GM10266 (cell line): ENCODE measurements around the gene MBD6.
A peak's percentile ranks its signal among the peaks of the same experiment; 100 is the strongest.

Experiments
- DNase-seq: peaks from one replicate; pipeline ENCODE4 v3.0.0; 2012; ENCODE audit errors: extremely low spot score
- CTCF ChIP-seq: IDR thresholded peaks from 2 replicates; pipeline ENCODE4 v1.5.1; 2012; ENCODE audit warnings: mild to moderate bottlenecking, low read depth; ENCODE audit not compliant: control insufficient read depth, insufficient read depth; ENCODE audit errors: missing control alignments

Gene MBD6

GRCh38 chr12:57549909-57550640 is 27.5 kb downstream of the MBD6 start, which contains the start of gene KIF5A:
Gene KIF5A (plus strand): TSS chr12:57550044. CDS start chr12:57550272, 228 bp downstream.
- peak; percentile 19 for TF ChIP-seq CTCF
- peak; percentile 73 for DNase-seq

- TF ChIP-seq CTCF, result no peak
Measured at GRCh38 chr12:57550641-57551549, 28.3 kb downstream of the MBD6 start.

GRCh38 chr12:57551637-57552305 is 29.1 kb downstream of the MBD6 start:
- TF ChIP-seq CTCF, result no peak
- no peak for DNase-seq

More at GRCh38 chr12:57550641-57551549, 28.3 kb downstream of the MBD6 start:
- no peak for DNase-seq

- no peak for DNase-seq
- no peak for TF ChIP-seq CTCF
Measured at GRCh38 chr12:57552306-57552651, 29.7 kb downstream of the MBD6 start.

GRCh38 chr12:57552835-57553313 is 30.2 kb downstream of the MBD6 start:
- DNase-seq, result no peak

More at GRCh38 chr12:57552835-57553313, 30.2 kb downstream of the MBD6 start:
- no peak for TF ChIP-seq CTCF
